ENCODE data around the gene BFSP1.

DNA sequence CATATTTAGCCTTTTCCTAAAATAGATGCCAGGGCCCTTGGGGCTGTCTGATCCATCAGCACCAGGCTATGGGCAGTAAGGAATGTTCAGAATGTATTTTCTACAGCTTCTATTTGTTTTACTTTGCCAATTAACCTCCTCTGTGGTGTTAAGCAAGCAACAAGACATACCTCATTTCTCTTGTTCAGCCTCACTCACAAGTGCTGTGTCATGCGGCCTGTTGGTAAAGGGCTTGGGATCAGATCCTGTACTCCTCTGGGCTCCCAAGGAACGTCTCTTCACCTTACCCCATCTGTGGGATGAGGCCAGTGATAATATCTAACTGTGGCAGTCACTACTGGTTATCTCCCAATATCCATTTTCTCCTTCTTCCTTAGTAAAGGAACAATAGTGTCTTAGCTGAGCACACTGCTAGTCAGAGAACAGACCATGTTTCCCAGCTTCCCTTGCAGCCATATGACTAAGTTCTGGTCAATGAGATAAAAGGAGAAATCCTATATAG lies 31.7 kb upstream of the BFSP1 start:
- TF ChIP-seq, protein P1, sequence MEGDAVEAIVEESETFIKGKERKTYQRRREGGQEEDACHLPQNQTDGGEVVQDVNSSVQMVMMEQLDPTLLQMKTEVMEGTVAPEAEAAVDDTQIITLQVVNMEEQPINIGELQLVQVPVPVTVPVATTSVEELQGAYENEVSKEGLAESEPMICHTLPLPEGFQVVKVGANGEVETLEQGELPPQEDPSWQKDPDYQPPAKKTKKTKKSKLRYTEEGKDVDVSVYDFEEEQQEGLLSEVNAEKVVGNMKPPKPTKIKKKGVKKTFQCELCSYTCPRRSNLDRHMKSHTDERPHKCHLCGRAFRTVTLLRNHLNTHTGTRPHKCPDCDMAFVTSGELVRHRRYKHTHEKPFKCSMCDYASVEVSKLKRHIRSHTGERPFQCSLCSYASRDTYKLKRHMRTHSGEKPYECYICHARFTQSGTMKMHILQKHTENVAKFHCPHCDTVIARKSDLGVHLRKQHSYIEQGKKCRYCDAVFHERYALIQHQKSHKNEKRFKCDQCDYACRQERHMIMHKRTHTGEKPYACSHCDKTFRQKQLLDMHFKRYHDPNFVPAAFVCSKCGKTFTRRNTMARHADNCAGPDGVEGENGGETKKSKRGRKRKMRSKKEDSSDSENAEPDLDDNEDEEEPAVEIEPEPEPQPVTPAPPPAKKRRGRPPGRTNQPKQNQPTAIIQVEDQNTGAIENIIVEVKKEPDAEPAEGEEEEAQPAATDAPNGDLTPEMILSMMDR (IDR thresholded peaks at IDR 0.05), result no peak
- no peak for TF ChIP-seq ZFX (IDR thresholded peaks at IDR 0.05; ENCODE audit: borderline replicate concordance)

Measured in 22Rv1 (cell line).